Measurements from ENCODE around the gene PFDN5. TPM values are rescaled to one million over a fixed set of nuclear protein-coding genes. Genes with fewer than 3 reads are reported as not detected.
"Not testable (repeated sequence)": the region's sequence is repeated elsewhere in the genome, so short reads cannot be mapped to it uniquely, and the experiment has no call there.

The PFDN5 gene
- total RNA-seq, 4 donors from 2014 or later, result 656 to 1,200 (median 763) TPM

GRCh38 chr12:53330671-53331070 lies 35.3 kb downstream of the PFDN5 start:
- DNase-seq, result no peak
- 72 to 82% methylated on average over 4 to 5 of the region's 5 CpGs for WGBS, 2 donors
- intact Hi-C loops (cut with DNase I), result no loop called here
- Histone ChIP-seq H3K4me1 (peaks cover under 1 to 5% of the 10 kb centered on the region in 2 donors), H3K27me3 (no peaks in the 10 kb centered on the region), H3K27ac (no peak overlapping the region), H3K36me3 (no peaks in the 10 kb centered on the region), H3K9me3 (no peaks in the 10 kb centered on the region), H3K4me3 (replicated peaks in 1 of 3) (no peak overlapping the region)
- TF ChIP-seq CTCF (IDR thresholded peaks at IDR 0.05) (no peak), POLR2A (IDR thresholded peaks at IDR 0.05) (no peak)

- H3K36me3 ChIP-seq; H3K9me3 ChIP-seq; DNase-seq; H3K4me1 ChIP-seq; H3K4me3 ChIP-seq (replicated peaks in 1 of 3); H3K27ac ChIP-seq; H3K27me3 ChIP-seq; intact Hi-C loops (cut with DNase I): not testable (repeated sequence)
These were observed 37.0 kb downstream of the PFDN5 start for GRCh38 chr12:53332339-53332738.

- no peaks in the 10 kb centered on the region for H3K27me3 ChIP-seq
- H3K36me3 ChIP-seq, result no peaks in the 10 kb centered on the region
These were observed 37.4 kb downstream of the PFDN5 start for GRCh38 chr12:53332744-53333143.

GRCh38 chr12:53333289-53333688 lies 37.9 kb downstream of the PFDN5 start:
- Histone ChIP-seq H3K9me3 (no peaks in the 10 kb centered on the region), H3K27ac (no peak overlapping the region), H3K4me1 (no peaks in the 10 kb centered on the region), H3K4me3 (replicated peaks in 1 of 3) (no peak overlapping the region), H3K27me3 (no peaks in the 10 kb centered on the region), H3K36me3 (no peaks in the 10 kb centered on the region)
- WGBS, 2 donors, result 77 to 81% methylated on average over 4 of the region's 4 CpGs
- no peak for DNase-seq
- intact Hi-C loops (cut with DNase I), result no loop called here
- TF ChIP-seq CTCF (IDR thresholded peaks at IDR 0.05) (no peak), POLR2A (IDR thresholded peaks at IDR 0.05) (no peak)

More at GRCh38 chr12:53332744-53333143, 37.4 kb downstream of the PFDN5 start:
- TF ChIP-seq CTCF (IDR thresholded peaks at IDR 0.05) (no peak), POLR2A (IDR thresholded peaks at IDR 0.05) (no peak)
- 72 to 74% methylated on average over 13 to 15 of the region's 15 CpGs for WGBS, 2 donors
- DNase-seq, result no peak
- Histone ChIP-seq H3K27ac (no peak overlapping the region), H3K4me3 (replicated peaks in 1 of 3) (no peak overlapping the region), H3K4me1 (no peaks in the 10 kb centered on the region), H3K9me3 (no peaks in the 10 kb centered on the region)
- intact Hi-C loops (cut with DNase I), result no loop called here

- no peaks in the 10 kb centered on the region for H3K36me3 ChIP-seq
- no peaks in the 10 kb centered on the region for H3K27me3 ChIP-seq
- H3K4me1 ChIP-seq, result no peaks in the 10 kb centered on the region
- intact Hi-C loops (cut with DNase I), result no loop called here
- no peaks in the 10 kb centered on the region for H3K9me3 ChIP-seq
- WGBS, 2 donors, result 71 to 75% methylated on average over 7 of the region's 7 CpGs
- H3K27ac ChIP-seq, result no peak overlapping the region
- no peak for DNase-seq
- no peak overlapping the region for H3K4me3 ChIP-seq (replicated peaks in 1 of 3)
- TF ChIP-seq CTCF (IDR thresholded peaks at IDR 0.05), result no peak
- TF ChIP-seq POLR2A (IDR thresholded peaks at IDR 0.05), result no peak
These were observed 38.5 kb downstream of the PFDN5 start for GRCh38 chr12:53333845-53334244.

- no peak for DNase-seq
- 76 to 78% methylated on average over 8 of the region's 8 CpGs for WGBS, 2 donors
- Histone ChIP-seq H3K9me3 (no peaks in the 10 kb centered on the region), H3K36me3 (no peaks in the 10 kb centered on the region), H3K27me3 (no peaks in the 10 kb centered on the region), H3K27ac (no peak overlapping the region), H3K4me1 (no peaks in the 10 kb centered on the region), H3K4me3 (replicated peaks in 1 of 3) (no peak overlapping the region)
- TF ChIP-seq POLR2A (IDR thresholded peaks at IDR 0.05) (no peak), CTCF (IDR thresholded peaks at IDR 0.05) (no peak)
- intact Hi-C loops (cut with DNase I), result no loop called here
These were observed 39.5 kb downstream of the PFDN5 start for GRCh38 chr12:53334822-53335221.
